Measurements from ENCODE around the gene LGALS1. TPM values are rescaled to one million over a fixed set of nuclear protein-coding genes. Genes with fewer than 3 reads are reported as not detected.
"Not testable (repeated sequence)": the region's sequence is repeated elsewhere in the genome, so short reads cannot be mapped to it uniquely, and the experiment has no call there.

Gene LGALS1
- polyA plus RNA-seq, 3 donors from 2014 or later = 416 to 572 (median 473) TPM

- H3K27ac Mint-ChIP-seq = no peak overlapping the region
- H3K9me3 Mint-ChIP-seq = no peaks in the 10 kb centered on the region
- DNase-seq = no peak
These were observed 38.3 kb downstream of the LGALS1 start for GRCh38 chr22:37713761-37714160.

GRCh38 chr22:37714634-37715033 is 39.2 kb downstream of the LGALS1 start:
- Mint-ChIP-seq H3K36me3 (peaks cover 5 to 8% (median 7%) of the 10 kb centered on the region in 3 donors), H3K27ac (no peak overlapping the region), H3K4me1 (no peaks in the 10 kb centered on the region), H3K4me3 (no peak overlapping the region), H3K27me3 (ENCODE audit: low read depth in 3 of 3) (peaks cover 0 to 4% (median 2%) of the 10 kb centered on the region in 3 donors), H3K9me3 (no peaks in the 10 kb centered on the region)
- DNase-seq = no peak

More at GRCh38 chr22:37713761-37714160, 38.3 kb downstream of the LGALS1 start:
- Mint-ChIP-seq H3K36me3 (peaks cover 5 to 8% (median 7%) of the 10 kb centered on the region in 3 donors), H3K4me1 (no peaks in the 10 kb centered on the region), H3K27me3 (ENCODE audit: low read depth in 3 of 3) (peaks cover 0 to 4% (median 2%) of the 10 kb centered on the region in 3 donors), H3K4me3 (no peak overlapping the region)

GRCh38 chr22:37715760-37716159 is 40.3 kb downstream of the LGALS1 start:
- no peaks in the 10 kb centered on the region for H3K4me1 Mint-ChIP-seq
- peaks cover 0 to 2% (median 2%) of the 10 kb centered on the region in 3 donors for H3K27me3 Mint-ChIP-seq (ENCODE audit: low read depth in 3 of 3)
- no peak for DNase-seq
- H3K9me3 Mint-ChIP-seq = no peaks in the 10 kb centered on the region
- no peak overlapping the region for H3K4me3 Mint-ChIP-seq
- H3K27ac Mint-ChIP-seq = no peak overlapping the region
- H3K36me3 Mint-ChIP-seq = peaks cover 5 to 11% (median 8%) of the 10 kb centered on the region in 3 donors

GRCh38 chr22:37716708-37717107 is 41.3 kb downstream of the LGALS1 start:
- Mint-ChIP-seq H3K9me3 (no peaks in the 10 kb centered on the region), H3K27me3 (ENCODE audit: low read depth in 3 of 3) (peaks cover 0 to 2% (median under 1%) of the 10 kb centered on the region in 3 donors), H3K4me3 (no peak overlapping the region), H3K4me1 (no peaks in the 10 kb centered on the region), H3K36me3 (peaks cover 5 to 11% (median 8%) of the 10 kb centered on the region in 3 donors), H3K27ac (no peak overlapping the region)
- DNase-seq = no peak

- not testable (repeated sequence) for DNase-seq; H3K9me3 Mint-ChIP-seq; H3K27me3 Mint-ChIP-seq (ENCODE audit: low read depth in 3 of 3); H3K4me3 Mint-ChIP-seq; H3K27ac Mint-ChIP-seq; H3K4me1 Mint-ChIP-seq
- H3K36me3 Mint-ChIP-seq = peaks cover 5 to 11% (median 8%) of the 10 kb centered on the region in 3 donors
These were observed 41.8 kb downstream of the LGALS1 start for GRCh38 chr22:37717235-37717634.

- not testable (repeated sequence) for H3K9me3 Mint-ChIP-seq; DNase-seq; H3K4me1 Mint-ChIP-seq; H3K27ac Mint-ChIP-seq; H3K4me3 Mint-ChIP-seq; H3K27me3 Mint-ChIP-seq (ENCODE audit: low read depth in 3 of 3)
- peaks cover 5 to 11% (median 8%) of the 10 kb centered on the region in 3 donors for H3K36me3 Mint-ChIP-seq
These were observed 42.4 kb downstream of the LGALS1 start for GRCh38 chr22:37717746-37718305.

GRCh38 chr22:37725551-37726240 is 50.3 kb downstream of the LGALS1 start:
- Mint-ChIP-seq H3K27ac (no peak overlapping the region), H3K9me3 (no peaks in the 10 kb centered on the region), H3K4me1 (no peaks in the 10 kb centered on the region), H3K27me3 (ENCODE audit: low read depth in 3 of 3) (peaks cover 0 to 2% (median 2%) of the 10 kb centered on the region in 3 donors), H3K4me3 (no peak overlapping the region), H3K36me3 (peaks cover 0 to 6% (median 0%) of the 10 kb centered on the region in 3 donors)
- DNase-seq = no peak

GRCh38 chr22:37726241-37726887 is 50.9 kb downstream of the LGALS1 start:
- H3K27me3 Mint-ChIP-seq (ENCODE audit: low read depth in 3 of 3) = peaks cover 0 to 2% (median 2%) of the 10 kb centered on the region in 3 donors

GRCh38 chr22:37728620-37729019 is 53.2 kb downstream of the LGALS1 start:
- no peak for DNase-seq
- no peak overlapping the region for H3K4me3 Mint-ChIP-seq
- peaks cover 0 to 6% (median 0%) of the 10 kb centered on the region in 3 donors for H3K36me3 Mint-ChIP-seq
- H3K27me3 Mint-ChIP-seq (ENCODE audit: low read depth in 3 of 3) = peaks cover 0 to 2% (median 2%) of the 10 kb centered on the region in 3 donors
- H3K27ac Mint-ChIP-seq = no peak overlapping the region
- H3K4me1 Mint-ChIP-seq = no peaks in the 10 kb centered on the region
- H3K9me3 Mint-ChIP-seq = no peaks in the 10 kb centered on the region

More at GRCh38 chr22:37726241-37726887, 50.9 kb downstream of the LGALS1 start:
- Mint-ChIP-seq H3K36me3 (peaks cover 0 to 6% (median 0%) of the 10 kb centered on the region in 3 donors), H3K4me3 (no peak overlapping the region), H3K27ac (no peak overlapping the region), H3K9me3 (no peaks in the 10 kb centered on the region), H3K4me1 (no peaks in the 10 kb centered on the region)
- DNase-seq = no peak

Other genes with a start within 250 kb of the LGALS1 start
- gene ELFN2, start 248.2 kb upstream of the LGALS1 start, polyA plus RNA-seq = under 1 TPM in 1 of 3 donors, not detected in 2; 0.04 TPM
- 100 to 1,000 TPM; 235 to 361 (median 286) TPM for gene MFNG, start 189.3 kb upstream of the LGALS1 start, polyA plus RNA-seq
- gene CARD10, start 156.2 kb upstream of the LGALS1 start, polyA plus RNA-seq = under 1 TPM in 2 of 3 donors, not detected in 1; 0.13 to 0.36 TPM
- under 1 TPM in 2 of 3 donors, not detected in 1; 0.17 to 0.40 TPM for gene CDC42EP1, start 115.2 kb upstream of the LGALS1 start, polyA plus RNA-seq
- 10 to 100 TPM in 1 of 3 donors, 1 to 10 TPM in 2; 3.4 to 30.4 (median 8.2) TPM for gene LGALS2, start 95.5 kb upstream of the LGALS1 start, polyA plus RNA-seq
- gene GGA1, start 66.8 kb upstream of the LGALS1 start, polyA plus RNA-seq = 10 to 100 TPM; 21.3 to 29.6 (median 25.3) TPM
- 10 to 100 TPM; 12.6 to 41.2 (median 21.2) TPM for gene SH3BP1, start 36.0 kb upstream of the LGALS1 start, polyA plus RNA-seq
- 10 to 100 TPM in 1 of 3 donors, 1 to 10 TPM in 2; 2.2 to 13.2 (median 7.7) TPM for gene PDXP, start 16.9 kb upstream of the LGALS1 start, polyA plus RNA-seq
- gene NOL12, start 10.7 kb downstream of the LGALS1 start, polyA plus RNA-seq = 10 to 100 TPM; 34.6 to 59.3 (median 42.3) TPM
- gene TRIOBP, start 21.4 kb downstream of the LGALS1 start, polyA plus RNA-seq = 10 to 100 TPM; 15.0 to 22.4 (median 20.8) TPM
- gene GCAT, start 132.3 kb downstream of the LGALS1 start, polyA plus RNA-seq = under 1 TPM in 2 of 3 donors, not detected in 1; 0.64 to 0.71 TPM
- gene GALR3, start 147.7 kb downstream of the LGALS1 start, polyA plus RNA-seq = not detected
- gene ANKRD54, start 168.7 kb downstream of the LGALS1 start, polyA plus RNA-seq = 10 to 100 TPM in 2 of 3 donors, 1 to 10 TPM in 1; 6.2 to 15.8 (median 12.4) TPM
- 100 to 1,000 TPM; 167 to 215 (median 185) TPM for gene EIF3L, start 173.8 kb downstream of the LGALS1 start, polyA plus RNA-seq
- 1 to 10 TPM; 1.3 to 5.8 (median 2.1) TPM for gene MICALL1, start 230.7 kb downstream of the LGALS1 start, polyA plus RNA-seq

Data from immature natural killer cell (primary cell).